NCI-H82 treated with DMSO at 0.1 percent for 48 hours (cell line): ENCODE results near the gene MORF4L1.
"Not testable (repeated sequence)": the region's sequence is repeated elsewhere in the genome, so short reads cannot be mapped to it uniquely, and the experiment has no call there.

ENCODE experiments used
- DNase-seq: peaks from one replicate; lab custom pipeline; 2025; ENCODE audit not compliant: unreplicated experiment; lab: John Stamatoyannopoulos, UW

The MORF4L1 gene

DNA sequence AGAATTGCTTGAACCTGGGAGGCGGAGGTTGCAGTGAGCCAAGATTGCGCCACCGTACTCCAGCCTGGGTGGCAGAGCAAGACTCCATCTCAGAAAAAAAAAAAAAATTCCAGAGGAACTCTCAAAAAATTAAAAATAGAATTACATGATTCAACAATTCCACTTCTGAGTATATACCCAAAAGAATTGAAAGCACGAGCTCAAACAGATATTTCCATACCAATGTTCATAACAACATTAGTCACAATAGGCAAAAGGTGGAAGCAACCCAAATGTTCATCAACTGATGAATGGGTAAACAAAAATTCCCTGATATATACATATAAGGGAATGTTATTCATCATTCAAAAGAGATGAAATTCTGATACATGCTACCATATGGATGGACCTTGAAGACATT is 16.9 kb upstream of the MORF4L1 start:
- no peak for DNase-seq

DNA sequence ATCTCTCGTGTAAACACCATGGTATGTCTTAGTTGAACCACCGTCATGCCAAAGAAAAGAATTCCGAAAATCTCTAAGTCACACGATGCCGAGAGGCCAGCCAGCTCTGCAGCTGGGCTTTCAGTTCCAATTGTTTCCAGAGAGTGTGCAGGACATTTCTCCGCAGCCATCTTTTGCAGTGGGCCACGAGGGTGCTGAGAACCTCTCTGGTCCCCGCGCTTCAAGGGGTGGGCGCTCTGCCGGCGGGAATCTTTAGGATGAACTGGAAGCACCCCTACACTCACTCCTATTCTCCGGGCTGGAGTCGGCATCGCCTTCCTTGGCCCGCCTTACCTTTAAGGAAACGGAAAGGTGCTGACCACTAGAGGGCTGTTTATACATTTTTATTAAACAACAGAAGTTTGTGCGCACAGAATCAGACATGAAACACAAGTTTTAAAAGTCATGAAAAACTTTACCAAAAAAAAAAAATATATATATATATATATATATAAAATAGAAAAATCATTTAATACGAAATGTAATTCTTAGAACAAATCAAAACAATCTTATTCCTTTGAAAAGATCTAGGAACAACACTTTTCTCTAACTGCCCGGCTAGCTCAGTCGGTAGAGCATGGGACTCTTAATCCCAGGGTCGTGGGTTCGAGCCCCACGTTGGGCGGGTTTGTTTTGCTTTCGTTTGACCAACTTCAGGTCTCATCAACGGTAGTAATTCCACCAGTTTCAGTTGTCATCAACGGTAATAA is 12.5 kb upstream of the MORF4L1 start:
- DNase-seq: peak; percentile 81

DNA sequence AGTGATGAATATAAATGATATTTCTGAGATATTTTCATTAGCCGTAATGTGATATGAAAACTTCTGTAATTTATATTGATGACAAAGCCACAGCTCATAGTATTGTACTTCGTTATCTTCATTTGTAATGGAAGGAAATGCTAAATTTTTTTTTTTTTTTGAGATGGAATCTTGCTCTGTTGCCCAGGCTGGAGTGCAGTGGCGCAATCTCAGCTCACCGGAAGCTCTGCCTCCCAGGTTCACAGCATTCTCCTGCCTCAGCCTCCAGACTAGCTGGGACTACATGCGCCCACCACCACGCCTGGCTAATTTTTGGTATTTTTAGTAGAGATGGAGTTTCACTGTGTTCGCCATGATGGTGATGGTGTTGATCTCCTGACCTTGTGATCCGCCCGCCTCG is 7.1 kb upstream of the MORF4L1 start:
- not testable (repeated sequence) for DNase-seq

GRCh38 chr15:78866031-78866430 is 6.7 kb upstream of the MORF4L1 start:
- not testable (repeated sequence) for DNase-seq

GRCh38 chr15:78866803-78867202 is 5.9 kb upstream of the MORF4L1 start:
- DNase-seq: no peak

DNA sequence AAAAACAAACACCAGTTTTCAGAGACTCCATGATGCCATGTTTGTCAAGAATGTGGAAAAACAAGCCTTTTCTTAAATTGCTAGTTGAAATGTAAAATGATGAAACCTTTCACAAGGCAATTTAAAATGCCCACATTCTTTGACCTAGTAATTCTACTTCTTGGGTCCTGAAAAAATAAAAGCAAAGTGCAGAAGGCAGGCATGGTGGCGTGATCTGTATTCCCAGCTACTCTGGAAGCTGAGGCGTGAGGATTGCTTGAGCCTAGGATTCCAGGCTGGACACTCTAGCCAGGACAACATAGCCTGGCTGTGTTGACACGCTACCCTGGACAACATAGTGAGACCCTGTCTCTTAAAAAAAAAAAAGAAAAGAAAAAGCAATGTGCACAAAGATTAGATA is 4.3 kb upstream of the MORF4L1 start:
- no peak for DNase-seq

DNA sequence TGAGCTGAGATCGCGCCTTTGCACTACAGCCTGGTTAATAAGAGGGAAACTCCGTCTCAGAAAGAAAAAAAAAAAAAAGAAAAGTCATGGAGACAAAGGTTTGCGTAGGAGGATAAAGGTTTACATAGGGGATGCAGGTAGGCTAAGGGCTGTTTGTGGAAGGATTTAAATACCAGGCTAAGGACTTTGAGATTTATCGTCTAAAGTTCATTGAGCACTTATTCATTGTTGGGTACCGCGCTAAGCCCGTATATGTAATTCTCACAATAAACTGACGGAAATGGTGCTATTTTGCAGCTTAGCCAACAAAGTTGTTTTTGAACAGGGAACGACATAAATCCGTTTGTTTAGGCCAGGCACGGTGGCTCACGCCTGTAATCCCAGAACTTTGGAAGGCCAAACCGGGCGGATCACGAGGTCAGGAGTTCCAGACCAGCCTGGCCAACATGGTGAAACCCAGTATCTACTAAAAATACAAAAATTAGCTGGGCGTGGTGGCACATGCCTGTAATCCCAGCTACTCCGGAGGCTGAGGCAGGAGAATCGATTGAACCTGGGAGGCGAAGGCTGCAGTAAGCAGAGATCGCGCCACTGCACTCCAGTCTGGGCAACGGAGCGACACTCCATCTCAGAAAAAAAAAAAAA is 1.1 kb upstream of the MORF4L1 start:
- DNase-seq: not testable (repeated sequence)

DNA sequence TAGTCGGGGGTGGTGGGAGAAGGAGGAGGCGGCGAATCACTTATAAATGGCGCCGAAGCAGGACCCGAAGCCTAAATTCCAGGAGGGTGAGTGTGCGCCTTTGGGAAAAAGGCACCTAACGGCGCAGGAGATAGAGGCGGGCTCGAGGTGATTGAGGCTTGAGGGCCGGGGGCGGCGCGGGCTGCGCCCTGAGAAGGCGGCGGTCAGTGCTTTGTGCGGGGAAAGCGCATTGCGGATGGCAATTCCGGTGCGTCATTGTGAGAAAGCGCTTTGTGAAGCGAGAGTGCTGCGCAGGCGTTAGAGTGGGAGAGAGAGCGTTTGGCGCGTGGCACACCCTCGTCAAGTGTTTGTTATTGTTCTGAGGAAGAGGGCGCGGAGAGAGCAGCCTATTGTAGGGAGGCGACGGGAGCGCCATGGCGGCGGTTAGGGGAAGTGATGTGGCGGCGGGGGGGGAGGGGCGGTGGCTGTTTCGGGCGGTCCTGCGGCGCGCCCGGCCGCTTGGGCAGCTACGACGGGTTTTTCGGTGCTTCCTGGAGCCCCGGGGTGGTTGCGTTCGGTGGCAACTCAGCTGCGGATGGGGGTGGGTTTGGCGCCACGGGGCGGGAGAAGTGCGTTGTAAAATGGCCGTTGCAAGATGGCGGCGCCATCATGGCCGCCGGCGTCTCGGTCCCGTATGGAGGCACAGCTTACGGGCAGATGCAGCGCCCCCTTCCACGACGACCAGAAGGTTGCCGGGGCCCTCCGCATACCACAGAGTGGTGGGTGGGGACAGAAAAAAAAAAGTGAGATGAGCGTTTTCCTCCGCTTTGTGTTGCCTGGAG is 492 bp downstream of the MORF4L1 start:
- DNase-seq: peak; percentile 47

DNA sequence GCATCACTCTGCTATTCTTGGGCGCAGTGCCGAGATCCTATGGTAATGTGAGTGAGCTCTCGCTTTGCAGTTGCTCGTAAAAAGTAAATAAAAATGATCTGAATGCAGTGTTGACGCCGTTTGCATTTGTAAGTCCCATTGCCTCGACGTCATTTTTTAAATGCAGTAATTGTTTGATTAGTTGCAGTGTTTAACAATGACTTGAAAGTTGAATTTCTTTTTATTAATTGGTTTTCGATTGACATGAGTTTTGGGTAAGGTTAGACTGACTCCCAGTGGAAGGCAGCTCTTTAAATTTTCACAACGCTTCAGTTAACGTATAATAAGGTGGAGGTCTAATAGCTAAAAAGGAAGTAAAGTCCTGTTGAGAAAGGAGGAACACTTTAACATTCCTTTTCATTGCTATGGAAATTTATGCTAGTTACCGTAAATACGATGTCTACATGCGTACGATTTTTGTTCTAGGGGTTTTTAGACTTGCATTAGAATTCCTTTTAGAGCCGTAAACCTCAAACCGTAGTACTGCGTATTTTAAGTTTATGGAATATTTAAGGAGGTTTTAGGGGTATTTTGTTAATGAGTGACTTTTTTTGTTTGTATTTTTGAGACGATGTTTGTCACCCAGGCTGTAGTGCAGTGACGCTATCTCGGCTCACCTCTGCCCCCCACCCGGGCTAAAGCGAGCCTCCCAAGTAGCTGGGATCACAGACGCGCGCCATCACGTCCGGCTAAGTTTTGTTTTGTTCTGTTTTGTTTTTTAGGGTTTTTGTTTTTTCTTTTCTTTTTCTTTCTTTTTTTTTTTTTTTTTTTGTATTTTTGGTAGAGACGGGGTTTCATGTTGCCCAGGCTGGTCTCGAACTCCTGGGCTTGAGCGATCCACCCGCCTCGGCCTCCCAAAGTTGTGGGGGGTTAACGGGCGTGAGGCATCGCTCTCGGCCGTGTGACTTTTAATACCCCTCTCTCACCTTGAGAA is 1.4 kb downstream of the MORF4L1 start:
- no peak for DNase-seq

DNA sequence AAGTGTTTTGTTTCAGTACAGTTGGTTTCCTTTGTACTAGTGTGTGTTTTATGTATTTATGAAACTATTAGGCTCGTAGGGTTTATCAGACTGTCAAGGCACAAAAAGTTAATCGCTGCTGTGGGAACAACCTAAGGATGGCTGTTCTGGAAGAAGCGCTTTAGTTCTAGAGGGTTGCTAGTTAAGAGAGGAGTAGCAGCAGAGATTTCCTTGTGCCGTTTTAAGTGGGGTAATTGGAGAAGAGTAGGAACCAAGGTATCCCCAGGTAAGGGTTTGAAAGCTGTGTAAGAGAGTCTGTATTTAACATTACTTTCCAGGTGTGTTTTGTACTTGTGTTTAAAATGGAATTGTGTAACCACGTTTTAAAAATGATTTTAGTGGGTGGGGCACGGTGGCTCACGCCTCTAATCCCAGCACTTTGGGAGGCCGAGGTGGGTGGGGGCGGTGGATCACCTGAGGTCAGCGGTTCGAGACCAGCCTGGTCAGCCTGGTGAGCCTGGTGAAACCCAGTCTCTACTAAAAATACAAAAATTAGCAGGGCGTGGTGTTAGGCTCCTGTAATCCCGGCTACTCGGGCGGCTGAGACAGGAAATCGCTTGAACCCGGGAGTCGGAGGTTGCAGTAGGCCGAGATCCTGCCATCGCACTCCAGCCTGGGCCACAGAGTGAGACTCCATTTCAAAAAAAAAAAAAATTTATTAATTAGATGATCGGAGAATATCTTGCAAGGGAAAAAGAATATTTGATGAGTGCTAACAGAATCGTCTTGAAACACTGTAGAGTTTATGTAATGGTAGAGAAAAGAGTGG is 2.6 kb downstream of the MORF4L1 start:
- DNase-seq: no peak

DNA sequence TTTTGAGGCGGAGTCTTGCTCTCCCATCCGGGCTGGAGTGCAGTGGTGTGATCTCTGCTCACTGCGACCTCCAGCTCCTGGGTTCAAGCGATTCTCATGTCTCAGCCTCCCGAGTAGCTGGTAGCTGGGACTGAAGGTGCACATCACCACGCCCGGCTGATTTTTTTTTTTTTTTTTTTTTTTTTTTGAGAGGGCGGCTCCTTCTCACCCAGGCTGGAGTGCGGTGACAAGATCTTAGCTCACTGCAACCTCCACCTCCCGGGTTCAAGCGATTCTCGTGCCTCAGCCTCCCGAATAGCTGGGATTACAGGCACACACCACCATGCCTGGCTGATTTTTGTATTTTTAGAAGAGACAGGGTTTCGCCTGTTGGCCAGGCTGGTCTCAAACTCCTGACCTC is 4.3 kb downstream of the MORF4L1 start:
- not testable (repeated sequence) for DNase-seq

- DNase-seq: no peak
Measured at GRCh38 chr15:78878356-78878755, 5.7 kb downstream of the MORF4L1 start.

GRCh38 chr15:78879517-78880241 is 7.0 kb downstream of the MORF4L1 start:
- peak; percentile 2 for DNase-seq

- peak; percentile 2 for DNase-seq
Measured at GRCh38 chr15:78880242-78880533, 7.5 kb downstream of the MORF4L1 start.

DNA sequence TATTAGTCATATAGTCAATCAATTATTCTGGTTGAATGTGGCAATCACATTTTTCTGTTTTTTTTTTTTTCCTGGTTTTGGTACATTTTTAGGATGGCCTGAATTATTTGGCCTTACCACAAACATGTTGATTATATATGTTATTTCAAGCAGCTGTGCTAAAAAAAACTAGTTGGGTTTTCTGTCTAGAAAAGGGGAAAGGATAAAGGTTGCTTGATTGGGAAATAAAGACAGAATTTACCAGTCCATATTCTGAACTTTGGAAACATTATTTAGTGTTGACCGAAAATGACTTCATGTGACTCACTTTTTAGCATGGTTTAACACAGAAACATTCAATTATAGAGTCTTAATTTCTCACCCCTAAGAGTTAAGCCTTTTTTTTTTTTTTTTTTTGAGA is 8.1 kb downstream of the MORF4L1 start:
- DNase-seq: no peak

DNA sequence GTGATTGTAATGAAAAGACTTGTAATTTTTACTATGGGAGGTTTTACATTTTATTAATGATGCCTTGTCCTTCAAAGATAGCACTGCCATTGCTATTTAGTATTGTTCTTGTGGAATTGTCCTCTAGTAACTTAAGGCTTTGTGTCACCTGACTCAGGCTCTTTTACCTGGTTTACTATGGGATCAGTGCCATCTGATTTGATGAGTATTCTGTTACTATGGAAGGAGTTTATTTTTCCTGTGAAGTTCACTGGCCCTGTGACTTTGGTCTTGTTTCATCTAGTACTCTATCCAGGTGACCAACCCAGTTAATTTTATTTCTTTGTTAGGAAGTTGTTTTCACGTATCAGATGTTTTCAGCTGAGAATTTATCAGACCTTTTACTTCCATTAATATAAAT is 9.0 kb downstream of the MORF4L1 start:
- no peak for DNase-seq

DNA sequence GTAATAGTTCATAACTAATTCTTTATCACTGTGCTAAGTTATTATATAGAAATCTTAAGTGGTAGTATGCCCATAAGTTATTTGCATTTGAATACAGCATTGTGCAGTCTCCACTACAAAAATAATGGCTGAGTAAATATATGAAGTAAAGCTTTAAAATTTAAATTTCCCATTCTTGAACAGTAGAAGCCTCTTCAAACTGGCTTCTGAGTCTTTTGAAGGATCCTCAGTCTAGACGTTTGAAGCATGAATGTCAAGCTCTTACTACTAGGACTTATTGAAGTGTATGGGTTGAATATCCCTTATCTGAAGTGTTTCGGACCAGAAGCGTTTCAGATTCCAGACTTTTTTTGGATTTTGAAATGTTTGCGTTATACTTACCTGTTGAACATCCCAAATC is 16.3 kb downstream of the MORF4L1 start:
- no peak for DNase-seq

DNA sequence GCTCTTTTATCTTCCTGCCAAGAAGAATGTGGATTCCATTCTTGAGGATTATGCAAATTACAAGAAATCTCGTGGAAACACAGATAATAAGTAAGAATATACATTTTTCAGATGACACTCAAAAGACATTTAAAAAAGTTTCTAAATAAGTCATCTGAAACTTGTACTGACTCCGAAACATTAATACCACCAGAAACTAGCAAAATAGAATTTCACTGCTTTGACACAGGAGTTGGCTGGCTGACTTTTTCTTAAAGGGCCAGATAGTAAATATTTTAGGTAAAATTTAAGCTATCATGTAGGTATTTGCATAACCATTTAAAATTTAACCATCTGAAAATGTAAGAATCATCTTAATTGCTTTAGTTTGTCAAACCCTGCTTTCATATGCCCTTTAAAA is 20.8 kb downstream of the MORF4L1 start:
- no peak for DNase-seq

DNA sequence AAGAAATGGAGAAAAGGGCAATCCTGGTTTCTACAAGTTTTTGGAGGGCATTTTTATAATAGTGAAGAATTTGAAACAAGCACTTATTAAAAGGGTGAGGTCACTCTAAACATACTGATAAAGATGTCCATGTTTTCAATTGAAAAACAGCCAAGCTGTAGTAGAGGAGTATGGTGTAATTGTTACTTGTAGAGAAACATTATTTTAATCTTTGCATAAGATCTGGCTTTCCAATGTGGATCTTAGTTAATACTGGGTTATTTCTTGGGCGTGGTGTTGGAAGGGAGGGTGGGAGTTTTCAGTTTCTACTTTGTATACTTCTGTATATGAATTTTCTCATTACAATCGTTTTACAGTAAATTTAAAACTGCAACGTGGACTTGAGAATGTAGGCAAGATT is 22.8 kb downstream of the MORF4L1 start:
- no peak for DNase-seq
